Neural cell (in vitro differentiated cells): ENCODE measurements around the gene LGALS9B. TPM values are rescaled to one million over a fixed set of nuclear protein-coding genes. Genes with fewer than 3 reads are reported as not detected.

Experiments
- polyA plus RNA-seq: library from polyadenylated mRNA; depleted of rRNA; stranded (reverse); fragments of >200 nt; gene quantifications from 2 replicates; pipeline ENCODE4 v1.2.3, GENCODE V29; 2014
- small RNA-seq, 3 experiments: library from RNA; depleted of rRNA; stranded (forward); fragments of <200 nt; gene quantifications; one replicate each; pipeline ENCODE3, GENCODE V24; 2012

The LGALS9B gene
- polyA plus RNA-seq, 1 donor from 2014 or later, result not detected

Small RNAs within 50 kb of the gene (small RNA-seq; reads per million reads assigned to genes)
- gene YWHAEP3, result 0 reads per million in 3 experiments

Other genes starting within 250 kb of the LGALS9B start
- gene CDRT15L2, start 112.2 kb upstream of the LGALS9B start, polyA plus RNA-seq, result not detected in 2 replicates